ENCODE results near the gene ARHGEF37.
"Not testable (repeated sequence)": the region's sequence is repeated elsewhere in the genome, so short reads cannot be mapped to it uniquely, and the experiment has no call there.

ARHGEF37 gene

GRCh38 chr5:149576021-149576420 lies 5.3 kb upstream of the ARHGEF37 start:
- Histone ChIP-seq H3K4me3 (ENCODE audit: low read length) (no peak overlapping the region), H3K27me3 (ENCODE audit: insufficient read depth, low read length) (no peaks in the 10 kb centered on the region), H3K36me3 (ENCODE audit: insufficient read depth, low read length) (no peaks in the 10 kb centered on the region), H3K4me1 (ENCODE audit: insufficient read depth, low read length) (no peaks in the 10 kb centered on the region), H2AFZ (ENCODE audit: low read depth, low read length) (no peak overlapping the region), H3K9me3 (ENCODE audit: low read length) (no peaks in the 10 kb centered on the region)

GRCh38 chr5:149578896-149579295 lies 2.4 kb upstream of the ARHGEF37 start:
- Histone ChIP-seq H3K27me3 (ENCODE audit: insufficient read depth, low read length) (no peaks in the 10 kb centered on the region), H3K4me3 (ENCODE audit: low read length) (no peak overlapping the region), H3K36me3 (ENCODE audit: insufficient read depth, low read length) (no peaks in the 10 kb centered on the region), H3K9me3 (ENCODE audit: low read length) (no peaks in the 10 kb centered on the region), H2AFZ (ENCODE audit: low read depth, low read length) (no peak overlapping the region), H3K4me1 (ENCODE audit: insufficient read depth, low read length) (peaks cover 8% of the 10 kb centered on the region)

GRCh38 chr5:149580808-149581191 lies 498 bp upstream of the ARHGEF37 start:
- peaks cover 8% of the 10 kb centered on the region for H3K4me1 ChIP-seq (ENCODE audit: insufficient read depth, low read length)
- no peaks in the 10 kb centered on the region for H3K36me3 ChIP-seq (ENCODE audit: insufficient read depth, low read length)
- peak overlapping the region; percentile 41 for H3K4me3 ChIP-seq (ENCODE audit: low read length)
- H3K27me3 ChIP-seq (ENCODE audit: insufficient read depth, low read length) = no peaks in the 10 kb centered on the region
- H2AFZ ChIP-seq (ENCODE audit: low read depth, low read length) = peak overlapping the region; percentile 76
- no peaks in the 10 kb centered on the region for H3K9me3 ChIP-seq (ENCODE audit: low read length)

DNA sequence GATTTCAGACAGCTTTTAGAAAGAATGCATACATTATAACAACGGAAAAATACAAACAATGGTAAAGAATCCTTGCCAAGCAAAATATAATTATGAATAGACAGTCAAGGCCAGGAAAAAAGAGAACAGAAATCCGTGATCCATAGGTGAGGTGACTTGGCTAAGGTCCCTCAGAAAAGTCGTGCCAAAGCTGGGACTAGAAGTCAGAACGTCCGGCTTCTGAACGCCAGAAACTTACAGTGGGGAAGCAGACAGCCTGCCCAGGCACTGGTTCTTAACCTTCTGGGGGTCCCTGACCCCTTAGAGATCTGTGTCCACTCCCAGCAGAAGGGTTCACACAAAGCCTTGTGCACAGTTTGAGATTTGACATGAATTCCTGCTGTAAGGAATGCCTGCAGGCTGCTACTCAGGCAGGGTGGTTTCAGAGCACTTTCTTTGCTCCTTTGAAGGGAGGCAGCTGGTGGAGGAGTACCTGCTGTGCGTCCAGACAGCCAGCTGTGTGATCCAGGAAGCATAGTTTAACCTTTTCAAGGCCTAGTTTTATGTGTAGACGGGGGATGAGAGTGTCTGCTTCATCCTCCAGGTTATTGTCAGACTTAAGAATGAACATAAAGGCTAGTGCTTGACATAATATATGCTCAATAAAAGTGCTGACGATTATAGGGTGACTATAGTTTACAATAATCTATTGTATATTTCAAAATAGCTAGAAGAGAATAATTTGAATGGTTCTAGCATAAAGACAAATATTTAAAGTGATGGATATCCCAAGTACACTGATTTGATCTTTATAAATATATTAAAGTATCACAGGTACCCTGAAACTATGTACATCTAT lies 852 bp downstream of the ARHGEF37 start:
- H3K4me1 ChIP-seq (ENCODE audit: insufficient read depth, low read length) = peaks cover 8% of the 10 kb centered on the region
- no peaks in the 10 kb centered on the region for H3K9me3 ChIP-seq (ENCODE audit: low read length)
- H3K36me3 ChIP-seq (ENCODE audit: insufficient read depth, low read length) = no peaks in the 10 kb centered on the region
- H2AFZ ChIP-seq (ENCODE audit: low read depth, low read length) = peak overlapping the region; percentile 50
- peak overlapping the region; percentile 41 for H3K4me3 ChIP-seq (ENCODE audit: low read length)
- H3K27me3 ChIP-seq (ENCODE audit: insufficient read depth, low read length) = no peaks in the 10 kb centered on the region

DNA sequence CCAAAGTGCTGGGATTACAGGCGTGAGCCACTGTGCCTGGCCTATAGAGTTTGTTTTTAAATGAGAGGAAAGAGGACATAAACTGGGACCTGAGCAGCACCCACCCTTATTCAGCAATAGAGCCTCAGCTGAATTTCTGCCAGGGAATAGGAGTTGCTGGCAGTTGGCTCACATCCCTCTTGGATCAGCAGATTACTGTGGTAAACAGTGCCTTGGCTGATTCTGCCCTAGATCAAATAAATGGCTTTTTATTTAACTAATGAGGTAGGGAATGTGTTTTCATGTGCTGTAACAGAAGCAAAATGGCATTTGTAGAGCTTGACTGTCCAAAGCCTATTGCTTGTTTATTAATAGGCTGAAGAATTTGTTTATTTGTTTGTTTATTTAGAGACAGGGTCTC lies 2.1 kb downstream of the ARHGEF37 start:
- H3K4me1 ChIP-seq (ENCODE audit: insufficient read depth, low read length) = peaks cover 8% of the 10 kb centered on the region
- no peaks in the 10 kb centered on the region for H3K36me3 ChIP-seq (ENCODE audit: insufficient read depth, low read length)
- no peak overlapping the region for H3K4me3 ChIP-seq (ENCODE audit: low read length)
- no peaks in the 10 kb centered on the region for H3K27me3 ChIP-seq (ENCODE audit: insufficient read depth, low read length)
- no peaks in the 10 kb centered on the region for H3K9me3 ChIP-seq (ENCODE audit: low read length)
- no peak overlapping the region for H2AFZ ChIP-seq (ENCODE audit: low read depth, low read length)

GRCh38 chr5:149584121-149584520 lies 2.8 kb downstream of the ARHGEF37 start:
- Histone ChIP-seq H3K27me3 (ENCODE audit: insufficient read depth, low read length) (no peaks in the 10 kb centered on the region), H3K36me3 (ENCODE audit: insufficient read depth, low read length) (no peaks in the 10 kb centered on the region), H2AFZ (ENCODE audit: low read depth, low read length) (no peak overlapping the region), H3K9me3 (ENCODE audit: low read length) (no peaks in the 10 kb centered on the region), H3K4me3 (ENCODE audit: low read length) (no peak overlapping the region), H3K4me1 (ENCODE audit: insufficient read depth, low read length) (peaks cover 8% of the 10 kb centered on the region)

DNA sequence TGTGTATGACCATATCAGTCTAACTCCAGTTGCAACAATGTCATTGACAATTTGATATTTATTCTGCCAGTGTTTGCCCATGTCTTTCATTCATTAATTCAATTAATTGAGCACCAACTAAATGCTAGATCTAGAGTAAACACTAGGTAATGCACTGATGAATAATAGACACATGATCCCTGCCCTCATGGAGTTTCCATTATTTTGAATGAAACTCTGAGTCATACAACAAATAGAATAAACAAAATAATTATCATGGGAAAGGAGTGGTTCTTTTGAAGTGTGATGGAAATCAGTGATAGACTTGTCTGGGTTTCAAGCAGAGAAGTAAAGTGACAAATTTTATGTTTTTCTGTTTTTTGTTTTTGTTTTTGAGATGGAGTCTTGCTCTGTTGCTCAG lies 4.6 kb downstream of the ARHGEF37 start:
- no peaks in the 10 kb centered on the region for H3K27me3 ChIP-seq (ENCODE audit: insufficient read depth, low read length)
- no peak overlapping the region for H3K4me3 ChIP-seq (ENCODE audit: low read length)
- no peak overlapping the region for H2AFZ ChIP-seq (ENCODE audit: low read depth, low read length)
- no peaks in the 10 kb centered on the region for H3K9me3 ChIP-seq (ENCODE audit: low read length)
- no peaks in the 10 kb centered on the region for H3K36me3 ChIP-seq (ENCODE audit: insufficient read depth, low read length)
- H3K4me1 ChIP-seq (ENCODE audit: insufficient read depth, low read length) = peaks cover 8% of the 10 kb centered on the region

GRCh38 chr5:149586708-149587318 lies 5.5 kb downstream of the ARHGEF37 start:
- Histone ChIP-seq H3K4me3 (ENCODE audit: low read length) (no peak overlapping the region), H2AFZ (ENCODE audit: low read depth, low read length) (no peak overlapping the region), H3K27me3 (ENCODE audit: insufficient read depth, low read length) (no peaks in the 10 kb centered on the region), H3K4me1 (ENCODE audit: insufficient read depth, low read length) (peaks cover 5% of the 10 kb centered on the region), H3K9me3 (ENCODE audit: low read length) (no peaks in the 10 kb centered on the region), H3K36me3 (ENCODE audit: insufficient read depth, low read length) (no peaks in the 10 kb centered on the region)

DNA sequence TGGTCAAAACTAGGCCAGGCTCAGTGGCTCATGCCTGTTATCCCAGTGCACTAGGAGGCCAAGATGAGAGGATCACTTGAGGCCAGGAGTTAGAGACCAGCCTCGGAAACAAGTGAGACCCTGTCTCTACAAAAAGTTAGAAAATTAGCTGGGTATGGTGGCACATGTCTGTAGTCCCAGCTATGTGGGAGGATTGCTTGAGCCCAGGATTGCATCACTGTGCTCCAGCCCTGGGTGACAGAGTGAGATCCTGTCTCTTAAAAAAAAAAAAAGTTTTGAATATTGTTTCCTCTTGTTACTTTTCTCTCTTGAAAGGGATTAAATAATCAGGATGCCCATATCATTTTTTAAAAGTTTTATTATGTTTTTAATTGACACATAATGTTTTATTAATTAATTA lies 7.6 kb downstream of the ARHGEF37 start:
- Histone ChIP-seq H3K27me3 (ENCODE audit: insufficient read depth, low read length) (no peaks in the 10 kb centered on the region), H2AFZ (ENCODE audit: low read depth, low read length) (no peak overlapping the region), H3K9me3 (ENCODE audit: low read length) (no peaks in the 10 kb centered on the region), H3K4me1 (ENCODE audit: insufficient read depth, low read length) (no peaks in the 10 kb centered on the region), H3K36me3 (ENCODE audit: insufficient read depth, low read length) (no peaks in the 10 kb centered on the region), H3K4me3 (ENCODE audit: low read length) (no peak overlapping the region)

- H3K9me3 ChIP-seq (ENCODE audit: low read length) = no peaks in the 10 kb centered on the region
- H3K4me3 ChIP-seq (ENCODE audit: low read length) = no peak overlapping the region
- no peaks in the 10 kb centered on the region for H3K4me1 ChIP-seq (ENCODE audit: insufficient read depth, low read length)
Observed at GRCh38 chr5:149593370-149593769, 12.1 kb downstream of the ARHGEF37 start.

DNA sequence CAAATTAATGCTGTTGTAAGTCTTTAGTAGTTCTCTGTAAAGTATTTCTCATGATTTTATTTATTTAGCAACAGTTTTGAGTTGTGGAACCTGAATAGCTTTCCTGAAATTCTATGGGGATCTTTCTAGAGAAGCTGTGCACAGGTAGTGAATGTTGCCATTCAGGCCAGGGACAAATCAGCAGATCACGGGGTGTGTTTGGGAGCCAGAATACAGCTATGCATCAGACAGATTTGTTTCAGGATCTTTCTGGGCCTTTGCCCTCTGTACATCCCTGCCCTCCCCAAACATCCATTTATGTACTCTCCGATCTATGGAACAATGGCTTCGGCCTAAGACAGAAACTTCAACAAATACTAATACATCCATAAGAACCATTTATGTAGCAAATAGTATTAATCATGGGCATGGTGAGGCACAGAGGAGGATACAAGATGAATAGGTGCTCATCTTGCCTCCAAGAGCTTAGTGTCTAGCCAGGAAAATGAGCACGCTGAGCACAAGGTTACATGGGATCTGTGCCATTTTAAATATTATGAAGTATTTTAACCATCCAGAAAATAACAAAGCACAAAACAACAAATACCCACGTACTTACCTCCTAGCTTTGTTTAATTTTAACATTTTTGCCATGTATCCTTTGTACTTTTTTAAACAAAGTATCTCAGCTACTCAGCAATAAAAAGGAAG lies 13.1 kb downstream of the ARHGEF37 start:
- Histone ChIP-seq H3K27me3 (ENCODE audit: insufficient read depth, low read length) (no peaks in the 10 kb centered on the region), H2AFZ (ENCODE audit: low read depth, low read length) (no peak overlapping the region), H3K9me3 (ENCODE audit: low read length) (no peaks in the 10 kb centered on the region), H3K36me3 (ENCODE audit: insufficient read depth, low read length) (no peaks in the 10 kb centered on the region), H3K4me3 (ENCODE audit: low read length) (no peak overlapping the region), H3K4me1 (ENCODE audit: insufficient read depth, low read length) (no peaks in the 10 kb centered on the region)

More at GRCh38 chr5:149593370-149593769, 12.1 kb downstream of the ARHGEF37 start:
- Histone ChIP-seq H3K36me3 (ENCODE audit: insufficient read depth, low read length) (no peaks in the 10 kb centered on the region), H2AFZ (ENCODE audit: low read depth, low read length) (no peak overlapping the region), H3K27me3 (ENCODE audit: insufficient read depth, low read length) (no peaks in the 10 kb centered on the region)

GRCh38 chr5:149595105-149595504 lies 13.8 kb downstream of the ARHGEF37 start:
- not testable (repeated sequence) for H3K27me3 ChIP-seq (ENCODE audit: insufficient read depth, low read length); H3K4me1 ChIP-seq (ENCODE audit: insufficient read depth, low read length); H3K9me3 ChIP-seq (ENCODE audit: low read length); H3K4me3 ChIP-seq (ENCODE audit: low read length); H2AFZ ChIP-seq (ENCODE audit: low read depth, low read length); H3K36me3 ChIP-seq (ENCODE audit: insufficient read depth, low read length)

DNA sequence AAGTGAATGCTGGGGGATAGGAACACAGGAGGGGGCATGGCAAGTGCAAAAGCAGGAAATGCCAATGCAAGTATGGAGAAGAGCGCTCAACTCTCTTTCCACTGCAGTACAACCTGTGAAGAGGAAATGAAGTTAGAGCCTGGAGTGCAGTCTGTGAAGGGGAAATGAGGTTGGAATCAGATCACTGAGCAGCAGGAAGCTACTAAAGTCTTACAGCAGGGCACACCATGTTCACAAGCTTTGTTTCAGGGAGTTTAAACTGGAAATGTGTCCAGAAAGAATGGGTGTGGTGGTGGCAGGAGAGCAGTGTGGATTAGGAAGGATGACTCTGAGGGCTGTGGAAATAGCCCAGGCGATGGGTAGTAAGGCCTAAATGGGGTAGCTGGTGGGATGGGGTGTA lies 15.4 kb downstream of the ARHGEF37 start:
- Histone ChIP-seq H2AFZ (ENCODE audit: low read depth, low read length) (no peak overlapping the region), H3K4me3 (ENCODE audit: low read length) (no peak overlapping the region), H3K4me1 (ENCODE audit: insufficient read depth, low read length) (no peaks in the 10 kb centered on the region), H3K36me3 (ENCODE audit: insufficient read depth, low read length) (no peaks in the 10 kb centered on the region), H3K27me3 (ENCODE audit: insufficient read depth, low read length) (no peaks in the 10 kb centered on the region), H3K9me3 (ENCODE audit: low read length) (no peaks in the 10 kb centered on the region)
